ENCODE data around the gene KRT31. TPM values are rescaled to one million over a fixed set of nuclear protein-coding genes. Genes with fewer than 3 reads are reported as not detected.

The KRT31 gene
- total RNA-seq, 1 donor from 2014 or later: not detected

GRCh38 chr17:41345992-41346391 is 51.4 kb downstream of the KRT31 start:
- Histone ChIP-seq H3K4me1 (no peaks in the 10 kb centered on the region), H3K9me3 (ENCODE audit: low read depth) (peaks cover 2% of the 10 kb centered on the region), H3K36me3 (no peaks in the 10 kb centered on the region), H3K4me2 (no peak overlapping the region), H3K4me3 (no peak overlapping the region), H4K20me1 (ENCODE audit: low read depth) (no peaks in the 10 kb centered on the region), H3F3A (ENCODE audit: low read depth) (no peaks in the 10 kb centered on the region), H3K79me2 (ENCODE audit: low read depth) (no peaks in the 10 kb centered on the region), H3K9ac (no peak overlapping the region), H3K27ac (no peak overlapping the region), H2AFZ (replicated peaks) (no peak overlapping the region), H3K27me3 (no peaks in the 10 kb centered on the region)
- no peaks in the 10 kb centered on the region for H3K4me1 Mint-ChIP-seq
- peaks cover 9% of the 10 kb centered on the region for H3K9me3 Mint-ChIP-seq
- TF ChIP-seq CTCF (IDR thresholded peaks at IDR 0.05): no peak
- no peak for TF ChIP-seq EZH2 (IDR thresholded peaks at IDR 0.05)
- no peak for TF ChIP-seq EZH2phosphoT487 (IDR thresholded peaks at IDR 0.05)
- H3K27me3 Mint-ChIP-seq (ENCODE audit: insufficient read depth, low read depth): peaks cover 3% of the 10 kb centered on the region
- no peak overlapping the region for H3K27ac Mint-ChIP-seq
- no peak overlapping the region for H3K4me3 Mint-ChIP-seq
- H3K36me3 Mint-ChIP-seq: no peaks in the 10 kb centered on the region
- no peak for DNase-seq (ENCODE audit: low spot score)

Other genes with a start within 250 kb of the KRT31 start
- not detected in 2 replicates for gene KRTAP4-5, start 247.8 kb downstream of the KRT31 start, total RNA-seq (ENCODE audit: low replicate concordance)
- gene KRTAP4-4, start 236.9 kb downstream of the KRT31 start, total RNA-seq (ENCODE audit: low replicate concordance): not detected in 2 replicates
- gene KRTAP4-3, start 229.4 kb downstream of the KRT31 start, total RNA-seq (ENCODE audit: low replicate concordance): not detected in 2 replicates
- gene KRTAP4-2, start 219.4 kb downstream of the KRT31 start, total RNA-seq (ENCODE audit: low replicate concordance): not detected in 2 replicates
- 0.12 TPM in 1 of 2 replicates, not detected in the other for gene KRTAP4-1, start 212.7 kb downstream of the KRT31 start, total RNA-seq (ENCODE audit: low replicate concordance)
- gene KRTAP9-1, start 207.7 kb downstream of the KRT31 start, total RNA-seq (ENCODE audit: low replicate concordance): not detected in 2 replicates
- gene KRTAP9-2, start 171.0 kb downstream of the KRT31 start, total RNA-seq (ENCODE audit: low replicate concordance): not detected in 2 replicates
- gene KRTAP9-3, start 165.2 kb downstream of the KRT31 start, total RNA-seq (ENCODE audit: low replicate concordance): not detected in 2 replicates
- not detected in 2 replicates for gene KRTAP9-8, start 159.6 kb downstream of the KRT31 start, total RNA-seq (ENCODE audit: low replicate concordance)
- gene KRTAP9-4, start 147.9 kb downstream of the KRT31 start, total RNA-seq (ENCODE audit: low replicate concordance): not detected in 2 replicates
- not detected in 2 replicates for gene KRTAP9-9, start 142.2 kb downstream of the KRT31 start, total RNA-seq (ENCODE audit: low replicate concordance)
- gene KRTAP9-6, start 132.2 kb downstream of the KRT31 start, total RNA-seq (ENCODE audit: low replicate concordance): not detected in 2 replicates
- not detected in 2 replicates for gene KRTAP9-7, start 121.9 kb downstream of the KRT31 start, total RNA-seq (ENCODE audit: low replicate concordance)
- not detected in 2 replicates for gene KRTAP29-1, start 94.8 kb downstream of the KRT31 start, total RNA-seq (ENCODE audit: low replicate concordance)
- gene KRTAP16-1, start 88.3 kb downstream of the KRT31 start, total RNA-seq (ENCODE audit: low replicate concordance): not detected in 2 replicates
- not detected in 2 replicates for gene KRTAP17-1, start 81.9 kb downstream of the KRT31 start, total RNA-seq (ENCODE audit: low replicate concordance)
- gene KRT33A, start 46.8 kb downstream of the KRT31 start, total RNA-seq (ENCODE audit: low replicate concordance): not detected in 2 replicates
- gene KRT33B, start 27.8 kb downstream of the KRT31 start, total RNA-seq (ENCODE audit: low replicate concordance): not detected in 2 replicates
- gene KRT34, start 15.3 kb downstream of the KRT31 start, total RNA-seq (ENCODE audit: low replicate concordance): not detected in 2 replicates
- not detected in 2 replicates for gene KRT37, start 27.0 kb upstream of the KRT31 start, total RNA-seq (ENCODE audit: low replicate concordance)
- gene KRT38, start 43.4 kb upstream of the KRT31 start, total RNA-seq (ENCODE audit: low replicate concordance): not detected in 2 replicates
- not detected in 2 replicates for gene KRT32, start 69.8 kb upstream of the KRT31 start, total RNA-seq (ENCODE audit: low replicate concordance)
- gene KRT35, start 83.5 kb upstream of the KRT31 start, total RNA-seq (ENCODE audit: low replicate concordance): not detected in 2 replicates
- gene KRT36, start 92.3 kb upstream of the KRT31 start, total RNA-seq (ENCODE audit: low replicate concordance): not detected in 2 replicates
- gene KRT13, start 108.0 kb upstream of the KRT31 start, total RNA-seq (ENCODE audit: low replicate concordance): not detected in 2 replicates
- 0.15 TPM in 1 of 2 replicates, not detected in the other for gene KRT15, start 121.3 kb upstream of the KRT31 start, total RNA-seq (ENCODE audit: low replicate concordance)
- gene KRT19, start 130.7 kb upstream of the KRT31 start, total RNA-seq (ENCODE audit: low replicate concordance): 114 and 184 TPM in 2 replicates
- not detected in 2 replicates for gene KRT9, start 174.5 kb upstream of the KRT31 start, total RNA-seq (ENCODE audit: low replicate concordance)
- gene KRT14, start 189.3 kb upstream of the KRT31 start, total RNA-seq (ENCODE audit: low replicate concordance): not detected in 2 replicates
- gene KRT16, start 215.2 kb upstream of the KRT31 start, total RNA-seq (ENCODE audit: low replicate concordance): not detected in 2 replicates
- not detected in 2 replicates for gene KRT17, start 227.0 kb upstream of the KRT31 start, total RNA-seq (ENCODE audit: low replicate concordance)

Data from neural progenitor cell (in vitro differentiated cells).